HepG2 (cell line): ENCODE measurements around the gene PLA2G2A. TPM values are rescaled to one million over a fixed set of nuclear protein-coding genes. Genes with fewer than 3 reads are reported as not detected.

Experiments
- ARID5B ChIP-seq: IDR thresholded peaks from 2 replicates; pipeline ENCODE4 v1.4.0; 2020; ENCODE audit warnings: mild to moderate bottlenecking, missing genetic modification reagents
- ELF4 ChIP-seq: sonication (generic); formaldehyde crosslinking; IDR thresholded peaks from 2 replicates; pipeline ENCODE4 v1.5.0; 2020; ENCODE audit warnings: missing genetic modification reagents, mild to moderate bottlenecking, moderate library complexity, borderline replicate concordance
- ISX ChIP-seq: sonication (generic); formaldehyde crosslinking; conservative IDR thresholded peaks from 2 replicates; pipeline ENCODE4 v1.5.0; 2020; ENCODE audit warnings: missing genetic modification reagents
- KDM5A ChIP-seq: fragments of 200-600 bp; sonication (generic); IDR thresholded peaks from 2 replicates; pipeline ENCODE4 v1.7.0; 2018; ENCODE audit warnings: antibody characterized with exemption, mild to moderate bottlenecking, low read length, borderline replicate concordance
- KDM5B ChIP-seq: sonication (generic); formaldehyde crosslinking; IDR thresholded peaks from 2 replicates; pipeline ENCODE4 v1.4.0; 2020; ENCODE audit warnings: missing genetic modification reagents, mild to moderate bottlenecking, borderline replicate concordance
- LCORL ChIP-seq, 2 experiments: fragments of 450-650 bp in 1 of 2; sonication (generic) in 1 of 2; formaldehyde crosslinking in 1 of 2; IDR thresholded peaks; 2 replicates each; pipeline versions ENCODE4 v1.5.0 to v1.6.1; 2017 to 2020; ENCODE audit warnings: antibody characterized with exemption in 1 of 2, missing genetic modification reagents in 1 of 2
- MAFK ChIP-seq, 2 experiments: IDR thresholded peaks in 1 of 2; conservative IDR thresholded peaks in 1 of 2; 2 replicates each; pipeline ENCODE4 v1.6.1; 2011; ENCODE audit warnings: improper control_type of control experiment in 2 of 2, low read length in 2 of 2
- MBNL3 ChIP-seq: fragments of 250-450 bp; sonication (Bioruptor Pico); conservative IDR thresholded peaks from 2 replicates; pipeline ENCODE4 v1.8.0; 2022; ENCODE audit warnings: mild to moderate bottlenecking, inconsistent platforms
- MTA1 ChIP-seq: sonication (generic); formaldehyde crosslinking; IDR thresholded peaks from 2 replicates; pipeline ENCODE4 v1.4.0; 2020; ENCODE audit warnings: missing genetic modification reagents, mild to moderate bottlenecking, borderline replicate concordance
- MTF1 ChIP-seq: sonication (generic); formaldehyde crosslinking; IDR thresholded peaks from 2 replicates; pipeline ENCODE4 v1.5.0; 2020; ENCODE audit warnings: missing genetic modification reagents
- MYC ChIP-seq: sonication (generic); formaldehyde crosslinking; IDR thresholded peaks from 2 replicates; pipeline ENCODE4 v1.9.0; 2021; ENCODE audit warnings: missing genetic modification reagents, borderline replicate concordance
- MZF1 ChIP-seq: sonication (generic); formaldehyde crosslinking; IDR thresholded peaks from 2 replicates; pipeline ENCODE4 v1.8.1; 2023; ENCODE audit warnings: mild to moderate bottlenecking, missing genetic modification reagents, borderline replicate concordance
- NFIC ChIP-seq: IDR thresholded peaks from 2 replicates; pipeline ENCODE4 v1.6.1; 2012; ENCODE audit warnings: mild to moderate bottlenecking, low read length, inconsistent platforms
- NFKBIZ ChIP-seq: IDR thresholded peaks from 2 replicates; pipeline ENCODE4 v1.6.1; 2018; ENCODE audit warnings: missing genetic modification reagents, missing compliant biosample characterization
- RBM22 ChIP-seq: fragments of 200-400 bp; formaldehyde crosslinking; optimal IDR thresholded peaks from 2 replicates; pipeline ENCODE3; 2017; ENCODE audit warnings: mild to moderate bottlenecking, low read length, moderate library complexity
- TERF1 ChIP-seq: sonication (generic); formaldehyde crosslinking; IDR thresholded peaks from 2 replicates; pipeline ENCODE4 v1.8.0; 2022; ENCODE audit warnings: mild to moderate bottlenecking, missing genetic modification reagents, moderate library complexity
- TMF1 ChIP-seq: sonication (generic); formaldehyde crosslinking; IDR thresholded peaks from 2 replicates; pipeline ENCODE4 v1.8.1; 2022; ENCODE audit warnings: low read depth, missing genetic modification reagents
- ZBTB25 ChIP-seq: IDR thresholded peaks from 2 replicates; pipeline ENCODE4 v1.6.1; 2018; ENCODE audit warnings: missing genetic modification reagents
- ZMYM4 ChIP-seq: sonication (generic); formaldehyde crosslinking; IDR thresholded peaks from 2 replicates; pipeline ENCODE4 v1.8.1; 2023; ENCODE audit warnings: mild to moderate bottlenecking, missing genetic modification reagents
- ZNF235 ChIP-seq: sonication (generic); formaldehyde crosslinking; IDR thresholded peaks from 2 replicates; pipeline ENCODE4 v1.8.1; 2023; ENCODE audit warnings: mild to moderate bottlenecking, missing genetic modification reagents, borderline replicate concordance
- ZNF326 ChIP-seq: sonication (generic); formaldehyde crosslinking; IDR thresholded peaks from 2 replicates; pipeline ENCODE4 v1.4.0; 2020; ENCODE audit warnings: missing genetic modification reagents, borderline replicate concordance
- ZNF44 ChIP-seq: sonication (generic); formaldehyde crosslinking; IDR thresholded peaks from 2 replicates; pipeline ENCODE4 v1.5.1; 2020; ENCODE audit warnings: mild to moderate bottlenecking, missing genetic modification reagents
- ZNF468 ChIP-seq: sonication (generic); formaldehyde crosslinking; IDR thresholded peaks from 2 replicates; pipeline ENCODE4 v1.8.0; 2022; ENCODE audit warnings: mild to moderate bottlenecking, moderate library complexity, missing genetic modification reagents
- ZNF562 ChIP-seq: sonication (generic); formaldehyde crosslinking; IDR thresholded peaks from 2 replicates; pipeline ENCODE4 v1.8.0; 2022; ENCODE audit warnings: missing genetic modification reagents, borderline replicate concordance
- ZNF703 ChIP-seq: sonication (generic); formaldehyde crosslinking; IDR thresholded peaks from 2 replicates; pipeline ENCODE4 v1.5.1; 2020; ENCODE audit warnings: missing genetic modification reagents, mild to moderate bottlenecking, moderate library complexity, borderline replicate concordance
- polyA plus RNA-seq, 8 experiments: library from polyadenylated mRNA; depleted of rRNA in 3 of 8; stranded (reverse) in 7 of 8; unstranded in 1 of 8; fragments of >200 nt; fragmentation: Illumina TruSeq in 4 of 8; extraction: Trizol in 4 of 8; gene quantifications; 2 replicates each; pipeline versions ENCODE4 v1.2.1 to v1.2.3, GENCODE V29; 2011 to 2016; ENCODE audit warnings: low read depth in 4 of 8, missing spikeins in 1 of 8, mixed read lengths in 1 of 8; ENCODE audit not compliant: insufficient read depth in 1 of 8
- total RNA-seq, 5 experiments: library from RNA; depleted of rRNA; stranded (reverse); fragments of >200 nt; fragmentation: Illumina TruSeq; extraction: Trizol; gene quantifications; 2 replicates each; pipeline ENCODE4 v1.2.3, GENCODE V29; 2016; ENCODE audit warnings: low read depth in 1 of 5

The PLA2G2A gene
- total and polyA plus RNA-seq, 2 of the 13 experiments (the other 11 are each of a cell fraction or from before 2014, with no cell fraction given), result 0.35 to 30.3 TPM

- TF ChIP-seq ISX (CRISPR knock-in tag) (no peak), ZNF235 (CRISPR knock-in tag) (no peak), NFKBIZ (CRISPR knock-in tag) (no peak), MBNL3 (CRISPR knock-in tag) (no peak), MTA1 (CRISPR knock-in tag) (no peak), RBM22 (peak; percentile 45), KDM5B (no peak), MTF1 (CRISPR knock-in tag) (no peak), MYC (no peak), ARID5B (CRISPR knock-in tag) (peak; percentile 88), TMF1 (CRISPR knock-in tag) (no peak), LCORL (IDR thresholded peaks at IDR 0.05) (no peak), LCORL (CRISPR knock-in tag; IDR thresholded peaks at IDR 0.05) (peak; percentile 67; the same call in 1 of the 2 replicates), ELF4 (peak; percentile 53; the same call in 1 of the 2 replicates), ZNF326 (no peak), ZBTB25 (CRISPR knock-in tag) (no peak; the same call in 1 of the 2 replicates), MAFK (conservative IDR thresholded peaks at IDR 0.05 in 1 of 2, IDR thresholded peaks at IDR 0.05 in 1 of 2; ENCODE audit: low read length in 2 of 2) (no peak), MZF1 (no peak), TERF1 (no peak), ZNF468 (no peak), ZMYM4 (CRISPR knock-in tag) (peak; percentile 76), NFIC (peak; percentile 56), ZNF44 (CRISPR knock-in tag) (no peak), ZNF703 (CRISPR knock-in tag) (no peak), KDM5A (0 out of 2 replicates have a peak, but pooled peaks have one; percentile 48), ZNF562 (CRISPR knock-in tag) (no peak)
Observed at GRCh38 chr1:19974822-19975416, 4.5 kb downstream of the PLA2G2A start (continued).
